Measurements from ENCODE around the gene PRKAG2.

DNA sequence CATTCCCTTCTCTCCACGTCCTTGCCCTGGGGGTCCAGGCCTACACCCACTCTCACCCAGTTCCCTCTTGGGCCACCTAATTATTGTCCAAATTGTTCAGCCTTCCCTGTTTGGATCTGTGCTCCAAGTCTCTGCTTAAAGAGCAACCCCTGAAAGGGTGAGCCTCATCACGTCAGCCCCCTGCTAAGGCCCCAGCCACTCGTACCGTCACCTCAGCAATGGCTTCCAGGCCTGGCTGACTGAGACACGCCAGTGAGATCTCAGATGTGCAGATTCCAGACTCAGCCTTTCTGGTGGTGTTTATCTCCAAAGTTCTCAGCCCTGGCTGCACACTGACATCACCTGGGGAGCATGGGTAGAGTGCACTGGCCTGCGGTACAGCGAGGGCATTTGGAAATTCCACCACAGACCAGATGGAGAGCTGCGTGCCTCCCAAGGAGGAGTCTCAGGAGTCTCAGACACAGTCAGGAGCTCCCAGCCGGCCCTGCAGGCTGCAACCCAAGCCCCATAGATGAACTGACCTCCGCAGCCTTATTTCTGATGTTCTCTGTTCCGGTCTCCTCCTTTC, 87.5 kb downstream of the PRKAG2 start:
- TF ChIP-seq, protein P1, sequence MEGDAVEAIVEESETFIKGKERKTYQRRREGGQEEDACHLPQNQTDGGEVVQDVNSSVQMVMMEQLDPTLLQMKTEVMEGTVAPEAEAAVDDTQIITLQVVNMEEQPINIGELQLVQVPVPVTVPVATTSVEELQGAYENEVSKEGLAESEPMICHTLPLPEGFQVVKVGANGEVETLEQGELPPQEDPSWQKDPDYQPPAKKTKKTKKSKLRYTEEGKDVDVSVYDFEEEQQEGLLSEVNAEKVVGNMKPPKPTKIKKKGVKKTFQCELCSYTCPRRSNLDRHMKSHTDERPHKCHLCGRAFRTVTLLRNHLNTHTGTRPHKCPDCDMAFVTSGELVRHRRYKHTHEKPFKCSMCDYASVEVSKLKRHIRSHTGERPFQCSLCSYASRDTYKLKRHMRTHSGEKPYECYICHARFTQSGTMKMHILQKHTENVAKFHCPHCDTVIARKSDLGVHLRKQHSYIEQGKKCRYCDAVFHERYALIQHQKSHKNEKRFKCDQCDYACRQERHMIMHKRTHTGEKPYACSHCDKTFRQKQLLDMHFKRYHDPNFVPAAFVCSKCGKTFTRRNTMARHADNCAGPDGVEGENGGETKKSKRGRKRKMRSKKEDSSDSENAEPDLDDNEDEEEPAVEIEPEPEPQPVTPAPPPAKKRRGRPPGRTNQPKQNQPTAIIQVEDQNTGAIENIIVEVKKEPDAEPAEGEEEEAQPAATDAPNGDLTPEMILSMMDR (IDR thresholded peaks at IDR 0.05; ENCODE audit: low read depth, low read length), result no peak
- TF ChIP-seq POLR2A (IDR thresholded peaks at IDR 0.05; ENCODE audit: extremely low read depth, insufficient read length), result no peak
- no peak for TF ChIP-seq MAX (IDR thresholded peaks at IDR 0.05; ENCODE audit: low read depth, low read length)

Measured in NB4 (cell line).